HL-60/S4 treated with retinoic acid at 250 ng/mL for 4 days and 3 days (cell line): Measurements from ENCODE around the gene RASL10B.

ENCODE experiments used
- in situ Hi-C: fragments of 300-500 bp; cut with MboI; formaldehyde crosslinking; loops from 2 replicates; pipeline ENCODE4 v1.7.0; 2022; ENCODE audit warnings: low sequenced_read_pairs

Gene RASL10B

GRCh38 chr17:35788477-35789368 is 57.3 kb downstream of the RASL10B start:
- in situ Hi-C loops, result no loop called here

GRCh38 chr17:35790841-35791240 is 59.4 kb downstream of the RASL10B start:
- in situ Hi-C loops, result no loop called here

GRCh38 chr17:35791681-35792350 is 60.4 kb downstream of the RASL10B start:
- in situ Hi-C loops, result no loop called here
